IgD-negative memory B cell (primary cell): Measurements from ENCODE around the gene ROBO2. TPM values are rescaled to one million over a fixed set of nuclear protein-coding genes. Genes with fewer than 3 reads are reported as not detected.
A peak's percentile ranks its signal among the peaks of the same experiment; 100 is the strongest.

Source experiments
- H3K27ac Mint-ChIP-seq, 3 donors: one replicate each; pipeline ENCODE4 v1.8.0; 2020 to 2022; ENCODE audit warnings: mild to moderate bottlenecking in 3 of 3, mixed read lengths in 3 of 3, moderate library complexity in 1 of 3
- H3K27me3 Mint-ChIP-seq: one replicate; pipeline ENCODE4 v1.8.0; 2021; ENCODE audit warnings: mixed read lengths
- H3K36me3 Mint-ChIP-seq: one replicate; pipeline ENCODE4 v1.8.0; 2020; ENCODE audit warnings: mild to moderate bottlenecking, mixed read lengths
- H3K4me1 Mint-ChIP-seq, 3 donors: one replicate each; pipeline ENCODE4 v1.8.0; 2020 to 2022; ENCODE audit warnings: mixed read lengths in 3 of 3, mild to moderate bottlenecking in 1 of 3
- H3K4me3 Mint-ChIP-seq, 4 donors: one replicate each; pipeline ENCODE4 v1.8.0; 2020 to 2022; ENCODE audit warnings: mild to moderate bottlenecking in 4 of 4, mixed read lengths in 4 of 4, moderate library complexity in 3 of 4
- H3K9me3 Mint-ChIP-seq, 3 donors: one replicate each; pipeline ENCODE4 v1.8.0; 2020 to 2021; ENCODE audit warnings: mixed read lengths in 3 of 3, mild to moderate bottlenecking in 1 of 3
- polyA plus RNA-seq: library from polyadenylated mRNA; unstranded; fragments of 300-500 nt; fragmentation: Illumina TruSeq; gene quantifications from one replicate; pipeline ENCODE4 v1.2.3, GENCODE V29; 2021

Gene ROBO2
- polyA plus RNA-seq, 1 donor from 2014 or later: not detected

- H3K4me1 Mint-ChIP-seq: no peaks in the 10 kb centered on the region
- no peak overlapping the region for H3K27ac Mint-ChIP-seq
- no peaks in the 10 kb centered on the region for H3K27me3 Mint-ChIP-seq
- H3K36me3 Mint-ChIP-seq: no peaks in the 10 kb centered on the region
- H3K9me3 Mint-ChIP-seq: peaks cover 0 to 11% (median 2%) of the 10 kb centered on the region in 3 donors
- H3K4me3 Mint-ChIP-seq: no peak overlapping the region
Observed at GRCh38 chr3:77590191-77590590, 550.3 kb downstream of the ROBO2 start.

GRCh38 chr3:77595371-77595870 is 555.5 kb downstream of the ROBO2 start:
- no peaks in the 10 kb centered on the region for H3K4me1 Mint-ChIP-seq
- no peaks in the 10 kb centered on the region for H3K36me3 Mint-ChIP-seq
- H3K9me3 Mint-ChIP-seq: peaks cover 0 to 2% (median 0%) of the 10 kb centered on the region in 3 donors
- no peaks in the 10 kb centered on the region for H3K27me3 Mint-ChIP-seq
- no peak overlapping the region for H3K4me3 Mint-ChIP-seq
- H3K27ac Mint-ChIP-seq: no peak overlapping the region

- Mint-ChIP-seq H3K27ac (no peak overlapping the region), H3K4me1 (no peaks in the 10 kb centered on the region), H3K4me3 (no peak overlapping the region), H3K36me3 (peaks cover 3% of the 10 kb centered on the region), H3K27me3 (no peaks in the 10 kb centered on the region), H3K9me3 (peaks cover 0 to 2% (median 0%) of the 10 kb centered on the region in 3 donors)
Observed at GRCh38 chr3:77599948-77600347, 560.0 kb downstream of the ROBO2 start.

GRCh38 chr3:77601823-77602415 is 562.0 kb downstream of the ROBO2 start:
- Mint-ChIP-seq H3K27me3 (no peaks in the 10 kb centered on the region), H3K4me3 (no peak overlapping the region), H3K4me1 (no peaks in the 10 kb centered on the region), H3K27ac (no peak overlapping the region), H3K9me3 (peaks cover 0 to 2% (median 0%) of the 10 kb centered on the region in 3 donors), H3K36me3 (peaks cover 3% of the 10 kb centered on the region)

- Mint-ChIP-seq H3K27me3 (no peaks in the 10 kb centered on the region), H3K36me3 (peaks cover 3% of the 10 kb centered on the region), H3K4me3 (no peak overlapping the region), H3K27ac (peak overlapping the region in 1 of 3 donors; percentile 5), H3K4me1 (no peaks in the 10 kb centered on the region), H3K9me3 (peaks cover 0 to 2% (median 0%) of the 10 kb centered on the region in 3 donors)
Observed at GRCh38 chr3:77602722-77603121, 562.8 kb downstream of the ROBO2 start.

- peaks cover 3% of the 10 kb centered on the region for H3K36me3 Mint-ChIP-seq
- no peak overlapping the region for H3K4me3 Mint-ChIP-seq
- H3K27me3 Mint-ChIP-seq: no peaks in the 10 kb centered on the region
- H3K4me1 Mint-ChIP-seq: no peaks in the 10 kb centered on the region
- no peak overlapping the region for H3K27ac Mint-ChIP-seq
- H3K9me3 Mint-ChIP-seq: peaks cover 0 to 2% (median 1%) of the 10 kb centered on the region in 3 donors
Observed at GRCh38 chr3:77605308-77605707, 565.4 kb downstream of the ROBO2 start.

- H3K4me1 Mint-ChIP-seq: no peaks in the 10 kb centered on the region
- H3K27ac Mint-ChIP-seq: no peak overlapping the region
Observed at GRCh38 chr3:77605865-77606264, 566.0 kb downstream of the ROBO2 start.

GRCh38 chr3:77606372-77606771 is 566.5 kb downstream of the ROBO2 start:
- Mint-ChIP-seq H3K4me1 (no peaks in the 10 kb centered on the region), H3K27ac (no peak overlapping the region), H3K27me3 (no peaks in the 10 kb centered on the region), H3K4me3 (no peak overlapping the region), H3K9me3 (peaks cover 0 to 2% (median 1%) of the 10 kb centered on the region in 3 donors), H3K36me3 (peaks cover 3% of the 10 kb centered on the region)

More at GRCh38 chr3:77605865-77606264, 566.0 kb downstream of the ROBO2 start:
- Mint-ChIP-seq H3K9me3 (peaks cover 0 to 2% (median 1%) of the 10 kb centered on the region in 3 donors), H3K4me3 (no peak overlapping the region), H3K27me3 (no peaks in the 10 kb centered on the region), H3K36me3 (peaks cover 3% of the 10 kb centered on the region)

GRCh38 chr3:77618686-77619085 is 578.8 kb downstream of the ROBO2 start:
- Mint-ChIP-seq H3K36me3 (no peaks in the 10 kb centered on the region), H3K4me1 (no peaks in the 10 kb centered on the region), H3K4me3 (no peak overlapping the region), H3K9me3 (peaks cover 2 to 9% (median 8%) of the 10 kb centered on the region in 3 donors), H3K27me3 (no peaks in the 10 kb centered on the region), H3K27ac (no peak overlapping the region)

GRCh38 chr3:77620009-77620408 is 580.1 kb downstream of the ROBO2 start:
- H3K27me3 Mint-ChIP-seq: no peaks in the 10 kb centered on the region

GRCh38 chr3:77623500-77623899 is 583.6 kb downstream of the ROBO2 start:
- H3K27me3 Mint-ChIP-seq: no peaks in the 10 kb centered on the region

More at GRCh38 chr3:77620009-77620408, 580.1 kb downstream of the ROBO2 start:
- peaks cover 2 to 13% (median 11%) of the 10 kb centered on the region in 3 donors for H3K9me3 Mint-ChIP-seq
- no peaks in the 10 kb centered on the region for H3K4me1 Mint-ChIP-seq
- H3K36me3 Mint-ChIP-seq: no peaks in the 10 kb centered on the region
- H3K27ac Mint-ChIP-seq: no peak overlapping the region
- no peak overlapping the region for H3K4me3 Mint-ChIP-seq

GRCh38 chr3:77626157-77626556 is 586.3 kb downstream of the ROBO2 start:
- peaks cover 0 to 11% (median 3%) of the 10 kb centered on the region in 3 donors for H3K9me3 Mint-ChIP-seq
- no peak overlapping the region for H3K4me3 Mint-ChIP-seq
- H3K27ac Mint-ChIP-seq: no peak overlapping the region
- H3K4me1 Mint-ChIP-seq: no peaks in the 10 kb centered on the region
- no peaks in the 10 kb centered on the region for H3K27me3 Mint-ChIP-seq
- H3K36me3 Mint-ChIP-seq: no peaks in the 10 kb centered on the region

More at GRCh38 chr3:77623500-77623899, 583.6 kb downstream of the ROBO2 start:
- no peak overlapping the region for H3K27ac Mint-ChIP-seq
- H3K36me3 Mint-ChIP-seq: no peaks in the 10 kb centered on the region
- peaks cover 0 to 10% (median 7%) of the 10 kb centered on the region in 3 donors for H3K9me3 Mint-ChIP-seq
- no peaks in the 10 kb centered on the region for H3K4me1 Mint-ChIP-seq
- no peak overlapping the region for H3K4me3 Mint-ChIP-seq

- Mint-ChIP-seq H3K27ac (no peak overlapping the region), H3K4me1 (no peaks in the 10 kb centered on the region), H3K4me3 (no peak overlapping the region), H3K27me3 (no peaks in the 10 kb centered on the region), H3K9me3 (peaks cover 0 to 7% (median 2%) of the 10 kb centered on the region in 3 donors), H3K36me3 (no peaks in the 10 kb centered on the region)
Observed at GRCh38 chr3:77648214-77648613, 608.3 kb downstream of the ROBO2 start.

GRCh38 chr3:77648664-77649063 is 608.8 kb downstream of the ROBO2 start:
- Mint-ChIP-seq H3K27me3 (no peaks in the 10 kb centered on the region), H3K4me3 (no peak overlapping the region), H3K9me3 (peaks cover 0 to 7% (median 2%) of the 10 kb centered on the region in 3 donors), H3K4me1 (no peaks in the 10 kb centered on the region), H3K36me3 (no peaks in the 10 kb centered on the region), H3K27ac (no peak overlapping the region)

GRCh38 chr3:77652624-77653023 is 612.7 kb downstream of the ROBO2 start:
- peaks cover 0 to 12% (median 0%) of the 10 kb centered on the region in 3 donors for H3K9me3 Mint-ChIP-seq
- no peak overlapping the region for H3K27ac Mint-ChIP-seq
- no peaks in the 10 kb centered on the region for H3K4me1 Mint-ChIP-seq
- H3K27me3 Mint-ChIP-seq: no peaks in the 10 kb centered on the region
- no peak overlapping the region for H3K4me3 Mint-ChIP-seq
- no peaks in the 10 kb centered on the region for H3K36me3 Mint-ChIP-seq

- peaks cover 2 to 10% (median 5%) of the 10 kb centered on the region in 3 donors for H3K9me3 Mint-ChIP-seq
- no peak overlapping the region for H3K27ac Mint-ChIP-seq
- no peaks in the 10 kb centered on the region for H3K27me3 Mint-ChIP-seq
- no peaks in the 10 kb centered on the region for H3K4me1 Mint-ChIP-seq
- no peak overlapping the region for H3K4me3 Mint-ChIP-seq
- H3K36me3 Mint-ChIP-seq: no peaks in the 10 kb centered on the region
Observed at GRCh38 chr3:77655396-77655795, 615.5 kb downstream of the ROBO2 start.
